ENCODE measurements around the gene NCOA7.

DNA sequence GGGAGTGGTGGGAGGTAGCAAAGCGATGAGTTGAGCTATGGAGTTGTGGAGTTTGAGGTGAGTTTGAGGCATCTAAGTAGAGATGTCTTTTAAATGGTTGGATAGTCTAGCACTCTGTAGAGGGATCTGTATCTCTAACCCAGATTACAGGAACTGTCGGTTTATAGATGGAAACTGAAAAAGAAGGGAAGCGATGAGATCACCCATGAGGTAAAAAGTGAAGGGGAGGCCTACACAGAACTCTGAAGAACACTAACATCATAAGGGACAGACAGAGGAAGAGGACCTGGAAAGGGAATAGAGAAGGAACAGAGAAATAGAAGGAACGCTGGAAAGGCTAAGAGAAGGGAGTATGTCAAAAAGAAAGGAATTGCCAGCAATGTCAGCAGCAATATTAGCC lies 168.3 kb downstream of the NCOA7 start:
- TF ChIP-seq, protein P1, sequence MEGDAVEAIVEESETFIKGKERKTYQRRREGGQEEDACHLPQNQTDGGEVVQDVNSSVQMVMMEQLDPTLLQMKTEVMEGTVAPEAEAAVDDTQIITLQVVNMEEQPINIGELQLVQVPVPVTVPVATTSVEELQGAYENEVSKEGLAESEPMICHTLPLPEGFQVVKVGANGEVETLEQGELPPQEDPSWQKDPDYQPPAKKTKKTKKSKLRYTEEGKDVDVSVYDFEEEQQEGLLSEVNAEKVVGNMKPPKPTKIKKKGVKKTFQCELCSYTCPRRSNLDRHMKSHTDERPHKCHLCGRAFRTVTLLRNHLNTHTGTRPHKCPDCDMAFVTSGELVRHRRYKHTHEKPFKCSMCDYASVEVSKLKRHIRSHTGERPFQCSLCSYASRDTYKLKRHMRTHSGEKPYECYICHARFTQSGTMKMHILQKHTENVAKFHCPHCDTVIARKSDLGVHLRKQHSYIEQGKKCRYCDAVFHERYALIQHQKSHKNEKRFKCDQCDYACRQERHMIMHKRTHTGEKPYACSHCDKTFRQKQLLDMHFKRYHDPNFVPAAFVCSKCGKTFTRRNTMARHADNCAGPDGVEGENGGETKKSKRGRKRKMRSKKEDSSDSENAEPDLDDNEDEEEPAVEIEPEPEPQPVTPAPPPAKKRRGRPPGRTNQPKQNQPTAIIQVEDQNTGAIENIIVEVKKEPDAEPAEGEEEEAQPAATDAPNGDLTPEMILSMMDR (IDR thresholded peaks at IDR 0.05 in 2 of 3, conservative IDR thresholded peaks at IDR 0.05 in 1 of 3; ENCODE audit: borderline replicate concordance in 1 of 3, insufficient read depth in 1 of 3, low read depth in 2 of 3, low read length in 2 of 3) = no peak
- TF ChIP-seq, protein P2, sequence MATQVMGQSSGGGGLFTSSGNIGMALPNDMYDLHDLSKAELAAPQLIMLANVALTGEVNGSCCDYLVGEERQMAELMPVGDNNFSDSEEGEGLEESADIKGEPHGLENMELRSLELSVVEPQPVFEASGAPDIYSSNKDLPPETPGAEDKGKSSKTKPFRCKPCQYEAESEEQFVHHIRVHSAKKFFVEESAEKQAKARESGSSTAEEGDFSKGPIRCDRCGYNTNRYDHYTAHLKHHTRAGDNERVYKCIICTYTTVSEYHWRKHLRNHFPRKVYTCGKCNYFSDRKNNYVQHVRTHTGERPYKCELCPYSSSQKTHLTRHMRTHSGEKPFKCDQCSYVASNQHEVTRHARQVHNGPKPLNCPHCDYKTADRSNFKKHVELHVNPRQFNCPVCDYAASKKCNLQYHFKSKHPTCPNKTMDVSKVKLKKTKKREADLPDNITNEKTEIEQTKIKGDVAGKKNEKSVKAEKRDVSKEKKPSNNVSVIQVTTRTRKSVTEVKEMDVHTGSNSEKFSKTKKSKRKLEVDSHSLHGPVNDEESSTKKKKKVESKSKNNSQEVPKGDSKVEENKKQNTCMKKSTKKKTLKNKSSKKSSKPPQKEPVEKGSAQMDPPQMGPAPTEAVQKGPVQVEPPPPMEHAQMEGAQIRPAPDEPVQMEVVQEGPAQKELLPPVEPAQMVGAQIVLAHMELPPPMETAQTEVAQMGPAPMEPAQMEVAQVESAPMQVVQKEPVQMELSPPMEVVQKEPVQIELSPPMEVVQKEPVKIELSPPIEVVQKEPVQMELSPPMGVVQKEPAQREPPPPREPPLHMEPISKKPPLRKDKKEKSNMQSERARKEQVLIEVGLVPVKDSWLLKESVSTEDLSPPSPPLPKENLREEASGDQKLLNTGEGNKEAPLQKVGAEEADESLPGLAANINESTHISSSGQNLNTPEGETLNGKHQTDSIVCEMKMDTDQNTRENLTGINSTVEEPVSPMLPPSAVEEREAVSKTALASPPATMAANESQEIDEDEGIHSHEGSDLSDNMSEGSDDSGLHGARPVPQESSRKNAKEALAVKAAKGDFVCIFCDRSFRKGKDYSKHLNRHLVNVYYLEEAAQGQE (IDR thresholded peaks at IDR 0.05; ENCODE audit: low read depth) = no peak
- no peak for TF ChIP-seq EGR1 (IDR thresholded peaks at IDR 0.05; ENCODE audit: low read depth)
- TF ChIP-seq YY1 (IDR thresholded peaks at IDR 0.05; ENCODE audit: extremely low read depth, insufficient replicate concordance, low read depth, low read length) = no peak
- TF ChIP-seq, protein P3, sequence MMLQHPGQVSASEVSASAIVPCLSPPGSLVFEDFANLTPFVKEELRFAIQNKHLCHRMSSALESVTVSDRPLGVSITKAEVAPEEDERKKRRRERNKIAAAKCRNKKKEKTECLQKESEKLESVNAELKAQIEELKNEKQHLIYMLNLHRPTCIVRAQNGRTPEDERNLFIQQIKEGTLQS (IDR thresholded peaks at IDR 0.05) = no peak
